ENCODE measurements around the gene SRGAP3. TPM values are rescaled to one million over a fixed set of nuclear protein-coding genes. Genes with fewer than 3 reads are reported as not detected.

Gene SRGAP3
- total RNA-seq, 1 donor from 2014 or later: 10.3 TPM

DNA sequence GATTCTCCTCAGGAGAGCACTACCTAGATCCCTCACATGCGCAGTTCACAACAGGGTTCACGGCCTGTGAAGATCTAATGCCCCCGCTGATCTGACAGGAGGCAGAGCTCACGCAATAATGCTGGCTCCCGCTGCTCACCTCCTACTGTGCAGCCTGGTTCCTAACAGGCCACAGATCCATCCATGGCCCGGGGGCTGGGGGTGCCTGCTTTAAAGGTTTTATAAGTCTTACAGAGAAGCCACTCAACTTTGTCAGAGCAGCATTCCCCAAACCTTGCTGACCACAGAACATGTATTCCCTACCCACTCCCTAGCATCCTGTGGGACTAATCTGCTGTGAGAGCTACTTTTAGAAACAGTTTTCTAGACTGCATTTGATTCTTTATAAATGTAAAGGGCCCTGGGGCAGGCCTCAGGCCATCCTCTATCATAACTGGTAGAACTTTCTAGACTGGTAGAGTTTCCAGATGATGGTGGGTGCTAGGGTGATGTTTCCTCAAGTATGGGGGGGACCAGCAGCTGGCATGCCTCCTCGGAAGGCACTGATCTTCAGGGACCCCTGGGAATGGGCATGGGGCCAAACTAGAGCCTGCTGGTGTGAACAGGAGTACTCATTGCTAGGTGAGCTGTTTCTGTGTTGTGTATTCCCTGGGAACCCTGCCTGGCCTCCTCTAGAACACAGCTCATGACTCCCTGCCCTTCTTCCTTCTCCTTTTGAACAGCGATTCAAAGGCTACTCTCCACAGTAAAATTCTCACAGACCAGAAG is 260.5 kb downstream of the SRGAP3 start:
- intact Hi-C loops (cut with micrococcal nuclease): loop anchor here (5.0 kb wide), 1 partner anchor 78 kb away; no protein-coding TSS in a partner anchor

GRCh38 chr3:8988384-8988655 is 261.1 kb downstream of the SRGAP3 start:
- no peak for DNase-seq
- intact Hi-C loops (cut with micrococcal nuclease): loop anchor here (5.0 kb wide), 1 partner anchor 79 kb away; no protein-coding TSS in a partner anchor
- Histone ChIP-seq H3K27ac (replicated peaks) (no peak overlapping the region), H3K27me3 (ENCODE audit: low read depth) (no peaks in the 10 kb centered on the region), H3K4me3 (no peak overlapping the region), H3K36me3 (no peaks in the 10 kb centered on the region), H3K9me3 (replicated peaks) (no peaks in the 10 kb centered on the region), H3K4me1 (peaks cover 15% of the 10 kb centered on the region)
- TF ChIP-seq, protein P1, sequence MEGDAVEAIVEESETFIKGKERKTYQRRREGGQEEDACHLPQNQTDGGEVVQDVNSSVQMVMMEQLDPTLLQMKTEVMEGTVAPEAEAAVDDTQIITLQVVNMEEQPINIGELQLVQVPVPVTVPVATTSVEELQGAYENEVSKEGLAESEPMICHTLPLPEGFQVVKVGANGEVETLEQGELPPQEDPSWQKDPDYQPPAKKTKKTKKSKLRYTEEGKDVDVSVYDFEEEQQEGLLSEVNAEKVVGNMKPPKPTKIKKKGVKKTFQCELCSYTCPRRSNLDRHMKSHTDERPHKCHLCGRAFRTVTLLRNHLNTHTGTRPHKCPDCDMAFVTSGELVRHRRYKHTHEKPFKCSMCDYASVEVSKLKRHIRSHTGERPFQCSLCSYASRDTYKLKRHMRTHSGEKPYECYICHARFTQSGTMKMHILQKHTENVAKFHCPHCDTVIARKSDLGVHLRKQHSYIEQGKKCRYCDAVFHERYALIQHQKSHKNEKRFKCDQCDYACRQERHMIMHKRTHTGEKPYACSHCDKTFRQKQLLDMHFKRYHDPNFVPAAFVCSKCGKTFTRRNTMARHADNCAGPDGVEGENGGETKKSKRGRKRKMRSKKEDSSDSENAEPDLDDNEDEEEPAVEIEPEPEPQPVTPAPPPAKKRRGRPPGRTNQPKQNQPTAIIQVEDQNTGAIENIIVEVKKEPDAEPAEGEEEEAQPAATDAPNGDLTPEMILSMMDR (IDR thresholded peaks at IDR 0.05; ENCODE audit: borderline replicate concordance): no peak

More for the DNA sequence above, 260.5 kb downstream of the SRGAP3 start:
- H3K27me3 ChIP-seq (ENCODE audit: low read depth): no peaks in the 10 kb centered on the region
- H3K4me3 ChIP-seq: no peak overlapping the region
- H3K36me3 ChIP-seq: no peaks in the 10 kb centered on the region
- TF ChIP-seq, protein P1 (IDR thresholded peaks at IDR 0.05; ENCODE audit: borderline replicate concordance): no peak
- peaks cover 15% of the 10 kb centered on the region for H3K4me1 ChIP-seq
- no peaks in the 10 kb centered on the region for H3K9me3 ChIP-seq (replicated peaks)
- no peak for DNase-seq
- no peak overlapping the region for H3K27ac ChIP-seq (replicated peaks)

DNA sequence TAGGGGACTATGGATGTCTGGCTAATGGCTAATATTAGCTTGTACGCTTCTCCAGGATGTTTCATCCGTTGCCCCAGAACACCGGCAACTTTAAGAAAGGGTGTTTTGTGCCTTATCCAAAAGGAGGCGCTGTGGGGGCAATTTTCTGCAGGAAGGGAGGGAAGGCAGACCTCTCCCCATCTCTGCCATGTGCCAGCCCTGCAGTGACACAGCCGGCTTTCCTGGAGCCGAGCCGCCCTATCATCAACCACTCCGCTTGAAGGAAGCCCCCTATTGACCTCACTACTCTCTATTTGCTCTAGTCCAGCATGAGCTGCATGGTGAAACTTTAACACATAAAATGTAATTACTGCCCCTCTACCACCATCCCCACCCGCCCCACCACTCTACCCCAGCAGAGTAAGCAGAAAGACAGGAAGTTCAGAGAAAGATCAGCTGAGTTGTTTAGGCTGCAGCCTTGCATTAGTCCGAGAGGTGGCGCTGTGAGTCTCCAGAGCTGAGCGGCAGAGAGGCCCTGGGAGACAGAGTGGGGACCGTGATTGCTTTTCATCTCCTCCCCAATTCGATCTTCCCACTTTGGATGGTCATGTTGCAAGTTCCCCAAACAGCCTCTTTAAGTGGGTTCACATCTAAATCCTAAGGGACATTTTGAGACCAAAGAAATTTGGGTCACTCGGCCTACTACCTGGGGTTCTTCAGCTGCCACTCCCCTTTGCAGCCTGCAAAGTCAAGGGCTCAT is 261.6 kb downstream of the SRGAP3 start:
- TF ChIP-seq, protein P1 (IDR thresholded peaks at IDR 0.05; ENCODE audit: borderline replicate concordance): peak; percentile 83
- peak; percentile 53 for DNase-seq
- H3K4me3 ChIP-seq: no peak overlapping the region

DNA sequence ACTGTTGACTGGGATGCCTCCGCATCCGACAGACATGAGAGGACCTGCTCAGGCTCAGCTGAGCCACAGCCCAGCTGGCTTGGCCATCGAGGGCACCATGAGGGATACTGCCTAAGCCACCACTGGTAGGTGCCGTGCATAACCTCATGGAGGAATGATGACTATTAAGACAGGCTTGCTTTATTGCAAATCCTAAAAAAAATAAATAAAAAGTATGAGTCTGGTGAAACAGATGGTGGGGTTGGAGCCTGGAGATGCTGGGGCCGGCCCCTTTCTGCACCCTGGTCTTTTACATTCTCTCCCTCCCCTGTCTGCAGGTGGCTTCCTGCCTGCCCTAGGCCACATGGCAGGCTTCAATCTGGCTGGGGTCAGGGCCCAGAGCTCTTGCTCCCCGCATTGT is 262.2 kb downstream of the SRGAP3 start:
- Histone ChIP-seq H3K4me3 (no peak overlapping the region), H3K36me3 (no peaks in the 10 kb centered on the region), H3K27me3 (ENCODE audit: low read depth) (no peaks in the 10 kb centered on the region), H3K27ac (replicated peaks) (no peak overlapping the region), H3K9me3 (replicated peaks) (no peaks in the 10 kb centered on the region), H3K4me1 (peaks cover 20% of the 10 kb centered on the region)
- no peak for DNase-seq
- TF ChIP-seq, protein P1 (IDR thresholded peaks at IDR 0.05; ENCODE audit: borderline replicate concordance): no peak
- intact Hi-C loops (cut with micrococcal nuclease): loop anchor here (5.0 kb wide), 1 partner anchor 80 kb away; no protein-coding TSS in a partner anchor

More for the DNA sequence above, 261.6 kb downstream of the SRGAP3 start:
- H3K27ac ChIP-seq (replicated peaks): no peak overlapping the region
- intact Hi-C loops (cut with micrococcal nuclease): loop anchor here (5.0 kb wide), 1 partner anchor 79 kb away; no protein-coding TSS in a partner anchor
- peaks cover 19% of the 10 kb centered on the region for H3K4me1 ChIP-seq
- H3K36me3 ChIP-seq: no peaks in the 10 kb centered on the region
- H3K9me3 ChIP-seq (replicated peaks): no peaks in the 10 kb centered on the region
- no peaks in the 10 kb centered on the region for H3K27me3 ChIP-seq (ENCODE audit: low read depth)

GRCh38 chr3:8986741-8987140 is 262.7 kb downstream of the SRGAP3 start:
- TF ChIP-seq, protein P1 (IDR thresholded peaks at IDR 0.05; ENCODE audit: borderline replicate concordance): no peak
- Histone ChIP-seq H3K4me3 (no peak overlapping the region), H3K36me3 (no peaks in the 10 kb centered on the region), H3K27ac (replicated peaks) (no peak overlapping the region), H3K27me3 (ENCODE audit: low read depth) (no peaks in the 10 kb centered on the region), H3K9me3 (replicated peaks) (no peaks in the 10 kb centered on the region), H3K4me1 (peaks cover 20% of the 10 kb centered on the region)
- no peak for DNase-seq
- intact Hi-C loops (cut with micrococcal nuclease): loop anchor here (5.0 kb wide), 1 partner anchor 81 kb away; no protein-coding TSS in a partner anchor

All from left ventricle myocardium inferior (tissue), 1 donor.